GM21529 (cell line): Measurements from ENCODE around the gene RSF1.

Experiments
- ATAC-seq: cut with Tn5 transposase; IDR thresholded peaks from one replicate; pipeline ENCODE4 v1.9.1; 2021; ENCODE audit not compliant: unreplicated experiment

The RSF1 gene

GRCh38 chr11:77753230-77753629, 67.3 kb downstream of the RSF1 start:
- no peak for ATAC-seq

- no peak for ATAC-seq
Observed at GRCh38 chr11:77752516-77752915, 68.0 kb downstream of the RSF1 start.

- no peak for ATAC-seq
Observed at GRCh38 chr11:77750394-77751156, 69.9 kb downstream of the RSF1 start.

GRCh38 chr11:77749232-77749631, 71.3 kb downstream of the RSF1 start:
- ATAC-seq, result no peak

GRCh38 chr11:77748266-77748665, 72.3 kb downstream of the RSF1 start:
- no peak for ATAC-seq

GRCh38 chr11:77747381-77747969, 73.0 kb downstream of the RSF1 start:
- ATAC-seq, result no peak

GRCh38 chr11:77736473-77736872, 84.0 kb downstream of the RSF1 start:
- ATAC-seq, result no peak

- ATAC-seq, result no peak
Observed at GRCh38 chr11:77734890-77735289, 85.6 kb downstream of the RSF1 start.

GRCh38 chr11:77732143-77732542, 88.4 kb downstream of the RSF1 start:
- ATAC-seq, result no peak

GRCh38 chr11:77730789-77731188, 89.7 kb downstream of the RSF1 start:
- no peak for ATAC-seq

- no peak for ATAC-seq
Observed at GRCh38 chr11:77729063-77729462, 91.5 kb downstream of the RSF1 start.

- no peak for ATAC-seq
Observed at GRCh38 chr11:77728203-77728786, 92.2 kb downstream of the RSF1 start.

GRCh38 chr11:77726524-77726923, 94.0 kb downstream of the RSF1 start:
- peak; percentile 64 for ATAC-seq

- peak; percentile 77 for ATAC-seq
Observed at GRCh38 chr11:77725433-77725832, 95.1 kb downstream of the RSF1 start.

- no peak for ATAC-seq
Observed at GRCh38 chr11:77724636-77725035, 95.9 kb downstream of the RSF1 start.

- no peak for ATAC-seq
Observed at GRCh38 chr11:77723024-77723423, 97.5 kb downstream of the RSF1 start.

GRCh38 chr11:77710358-77710757, 110.2 kb downstream of the RSF1 start:
- no peak for ATAC-seq

GRCh38 chr11:77705876-77706579, 114.5 kb downstream of the RSF1 start:
- ATAC-seq, result no peak

- no peak for ATAC-seq
Observed at GRCh38 chr11:77705195-77705875, 115.2 kb downstream of the RSF1 start.

GRCh38 chr11:77704029-77704428, 116.5 kb downstream of the RSF1 start:
- ATAC-seq, result no peak

GRCh38 chr11:77699425-77699824, 121.1 kb downstream of the RSF1 start:
- ATAC-seq, result no peak
